Hematopoietic multipotent progenitor cell treated with erythropoietin and hydrocortisone succinate and interleukin-3 and kit ligand, for 6 days (in vitro differentiated cells): ENCODE data around the gene JAK1.

Experiments
- DNase-seq: peaks from one replicate; pipeline ENCODE4 v3.0.0-alpha.2; 2015

JAK1 gene

GRCh38 chr1:64857347-64857746 lies 109.0 kb downstream of the JAK1 start:
- DNase-seq = no peak

- no peak for DNase-seq
Measured at GRCh38 chr1:64856553-64856952, 109.8 kb downstream of the JAK1 start.

GRCh38 chr1:64855557-64855956 lies 110.8 kb downstream of the JAK1 start:
- DNase-seq = no peak

GRCh38 chr1:64854674-64855073 lies 111.7 kb downstream of the JAK1 start:
- no peak for DNase-seq

GRCh38 chr1:64851664-64852063 lies 114.7 kb downstream of the JAK1 start:
- DNase-seq = no peak

GRCh38 chr1:64850846-64851245 lies 115.5 kb downstream of the JAK1 start:
- DNase-seq = no peak

GRCh38 chr1:64849942-64850341 lies 116.4 kb downstream of the JAK1 start:
- DNase-seq = no peak

- no peak for DNase-seq
Measured at GRCh38 chr1:64848803-64849202, 117.5 kb downstream of the JAK1 start.

GRCh38 chr1:64848136-64848535 lies 118.2 kb downstream of the JAK1 start:
- DNase-seq = no peak

- DNase-seq = no peak
Measured at GRCh38 chr1:64847666-64848065, 118.7 kb downstream of the JAK1 start.

- no peak for DNase-seq
Measured at GRCh38 chr1:64846573-64847430, 119.5 kb downstream of the JAK1 start.

- DNase-seq = no peak
Measured at GRCh38 chr1:64845831-64846425, 120.4 kb downstream of the JAK1 start.

GRCh38 chr1:64844609-64845008 lies 121.7 kb downstream of the JAK1 start:
- no peak for DNase-seq

GRCh38 chr1:64844175-64844574 lies 122.2 kb downstream of the JAK1 start:
- DNase-seq = no peak

GRCh38 chr1:64843675-64844074 lies 122.7 kb downstream of the JAK1 start:
- no peak for DNase-seq

GRCh38 chr1:64842224-64842623 lies 124.1 kb downstream of the JAK1 start:
- DNase-seq = no peak

GRCh38 chr1:64841330-64842065 lies 124.9 kb downstream of the JAK1 start:
- no peak for DNase-seq

GRCh38 chr1:64839732-64840405 lies 126.5 kb downstream of the JAK1 start:
- DNase-seq = no peak

- no peak for DNase-seq
Measured at GRCh38 chr1:64839261-64839660, 127.1 kb downstream of the JAK1 start.

- no peak for DNase-seq
Measured at GRCh38 chr1:64838486-64838885, 127.9 kb downstream of the JAK1 start.

- DNase-seq = no peak
Measured at GRCh38 chr1:64836802-64837201, 129.5 kb downstream of the JAK1 start.

GRCh38 chr1:64834734-64835133 lies 131.6 kb downstream of the JAK1 start:
- no peak for DNase-seq

GRCh38 chr1:64830030-64830651 lies 136.2 kb downstream of the JAK1 start:
- no peak for DNase-seq
